AG09309 (cell line): Measurements from ENCODE around the gene CDK13.

ENCODE experiments used
- DNase-seq: peaks from one replicate; pipeline ENCODE4 v3.0.0-alpha.2; 2010; ENCODE audit warnings: low read depth
- H3K4me3 ChIP-seq: 2 replicates; pipeline ENCODE4 v1.5.1; 2011; ENCODE audit warnings: mild to moderate bottlenecking, low read depth, low read length, moderate library complexity; ENCODE audit not compliant: control insufficient read depth
- TF ChIP-seq, protein P1 (sequence below): IDR thresholded peaks from 2 replicates; pipeline ENCODE4 v1.5.1; 2011; ENCODE audit warnings: mild to moderate bottlenecking, low read depth, low read length, inconsistent platforms; ENCODE audit not compliant: insufficient read depth, control insufficient read depth; ENCODE audit errors: missing control alignments

The CDK13 gene

DNA sequence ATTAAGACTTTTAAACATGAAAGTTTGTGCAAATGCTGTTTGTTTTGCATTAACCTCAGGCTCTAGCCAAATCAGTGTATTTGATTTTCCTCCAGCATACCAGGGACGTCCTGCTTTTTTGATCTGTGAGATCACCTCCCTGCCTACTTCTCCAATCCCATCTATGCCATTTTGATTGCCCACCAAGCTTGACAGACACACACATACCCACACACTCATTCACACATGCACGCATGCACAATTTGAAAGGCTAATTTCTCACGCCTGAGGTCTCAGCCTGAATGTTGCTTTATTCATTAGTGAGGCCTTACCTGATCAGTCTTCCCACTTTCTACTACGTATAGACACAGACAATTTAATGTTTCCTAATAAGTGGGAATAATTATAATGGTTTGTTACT lies 53.5 kb downstream of the CDK13 start:
- TF ChIP-seq, protein P1, sequence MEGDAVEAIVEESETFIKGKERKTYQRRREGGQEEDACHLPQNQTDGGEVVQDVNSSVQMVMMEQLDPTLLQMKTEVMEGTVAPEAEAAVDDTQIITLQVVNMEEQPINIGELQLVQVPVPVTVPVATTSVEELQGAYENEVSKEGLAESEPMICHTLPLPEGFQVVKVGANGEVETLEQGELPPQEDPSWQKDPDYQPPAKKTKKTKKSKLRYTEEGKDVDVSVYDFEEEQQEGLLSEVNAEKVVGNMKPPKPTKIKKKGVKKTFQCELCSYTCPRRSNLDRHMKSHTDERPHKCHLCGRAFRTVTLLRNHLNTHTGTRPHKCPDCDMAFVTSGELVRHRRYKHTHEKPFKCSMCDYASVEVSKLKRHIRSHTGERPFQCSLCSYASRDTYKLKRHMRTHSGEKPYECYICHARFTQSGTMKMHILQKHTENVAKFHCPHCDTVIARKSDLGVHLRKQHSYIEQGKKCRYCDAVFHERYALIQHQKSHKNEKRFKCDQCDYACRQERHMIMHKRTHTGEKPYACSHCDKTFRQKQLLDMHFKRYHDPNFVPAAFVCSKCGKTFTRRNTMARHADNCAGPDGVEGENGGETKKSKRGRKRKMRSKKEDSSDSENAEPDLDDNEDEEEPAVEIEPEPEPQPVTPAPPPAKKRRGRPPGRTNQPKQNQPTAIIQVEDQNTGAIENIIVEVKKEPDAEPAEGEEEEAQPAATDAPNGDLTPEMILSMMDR: no peak
- no peak for DNase-seq
- no peak overlapping the region for H3K4me3 ChIP-seq

DNA sequence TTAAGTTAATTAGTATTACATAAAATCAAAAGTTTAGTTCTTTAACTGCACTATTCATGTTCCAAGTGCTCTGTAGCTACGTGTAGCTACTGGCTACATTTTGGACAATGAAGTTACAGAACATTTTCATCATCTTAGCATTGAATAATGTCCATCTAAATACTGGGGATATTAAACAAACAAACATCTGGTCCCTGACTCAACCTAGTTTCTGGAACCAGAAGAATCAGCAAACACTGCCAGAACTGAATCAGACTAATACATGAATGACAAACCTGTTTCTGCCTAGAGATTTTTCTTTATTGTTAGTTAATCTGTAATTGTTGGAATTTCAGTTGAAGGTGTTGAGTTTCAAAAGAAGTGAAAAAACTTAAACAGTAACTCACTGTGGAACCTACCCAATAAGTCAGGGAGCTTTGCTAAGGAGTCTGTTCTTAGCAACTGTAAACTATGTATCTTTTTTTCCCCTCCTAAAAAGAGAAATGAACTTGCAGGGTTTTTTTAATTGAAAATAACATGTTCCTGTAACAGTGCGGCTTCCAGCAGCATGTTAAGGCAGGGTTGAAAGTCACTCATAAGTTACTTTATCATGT lies 58.3 kb downstream of the CDK13 start:
- peak; percentile 56 for DNase-seq
- TF ChIP-seq, protein P1: no peak
- H3K4me3 ChIP-seq: no peak overlapping the region

DNA sequence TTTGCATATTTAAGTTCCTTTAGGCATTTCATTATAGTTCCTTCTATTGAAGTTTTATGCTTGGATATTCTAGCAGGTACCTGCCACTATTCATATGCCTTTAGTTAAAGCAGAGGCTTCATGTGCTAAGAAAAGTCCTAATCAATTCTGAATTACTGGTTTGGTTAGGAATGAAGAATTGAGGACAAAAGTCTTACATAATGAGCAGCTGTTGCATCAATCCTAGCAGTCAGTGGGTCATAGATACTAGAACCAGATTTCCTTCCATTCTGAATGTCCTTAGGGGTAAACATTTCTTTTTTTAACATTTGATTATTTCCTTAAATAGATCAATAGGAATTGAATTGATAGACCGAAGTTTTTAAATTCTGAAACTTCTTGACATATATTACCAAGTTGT lies 59.2 kb downstream of the CDK13 start:
- H3K4me3 ChIP-seq: no peak overlapping the region
- TF ChIP-seq, protein P1: no peak
- DNase-seq: no peak

DNA sequence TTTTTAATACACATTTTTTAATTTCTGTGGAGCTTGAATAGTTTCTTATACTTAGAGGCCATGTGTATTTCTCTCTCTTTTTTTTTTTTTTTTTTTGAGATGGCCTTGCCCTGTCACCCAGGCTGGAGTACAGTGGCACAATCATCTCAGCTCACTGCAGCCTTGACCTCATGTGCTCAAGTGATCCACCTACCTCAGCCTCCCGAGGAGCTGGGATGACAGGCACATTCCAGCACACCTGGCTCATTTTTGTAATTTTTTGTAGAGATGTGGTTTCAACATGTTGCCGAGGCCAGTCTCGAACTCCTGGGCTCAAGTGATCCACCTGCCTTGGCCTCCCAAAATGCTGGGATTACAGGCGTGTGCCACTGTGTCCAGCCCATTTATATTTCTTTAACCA lies 64.3 kb downstream of the CDK13 start:
- H3K4me3 ChIP-seq: no peak overlapping the region
- TF ChIP-seq, protein P1: no peak
- DNase-seq: no peak

DNA sequence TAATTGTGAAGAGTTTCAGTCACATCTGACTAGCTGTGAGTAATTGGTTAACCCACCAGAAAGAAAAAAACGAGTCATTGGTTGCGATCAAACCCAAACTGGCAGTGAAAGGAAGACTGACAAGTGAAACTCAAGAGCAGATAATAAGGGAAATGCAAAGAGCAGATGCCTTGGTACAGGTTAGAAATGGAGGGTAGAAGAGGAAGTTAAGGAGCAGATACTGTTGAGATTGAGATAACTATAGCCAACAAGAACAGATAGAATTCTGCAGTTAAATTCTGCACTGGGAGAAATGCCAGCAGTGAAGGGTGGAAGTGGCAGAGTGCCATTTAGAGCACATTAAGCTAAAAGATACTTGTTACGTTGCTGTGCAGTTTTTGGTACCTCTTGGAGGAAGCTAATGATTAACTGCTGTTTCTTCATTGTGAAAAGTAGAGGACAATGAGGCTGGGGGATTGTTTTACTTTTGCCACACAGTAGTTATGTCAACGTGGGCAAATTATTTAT lies 65.8 kb downstream of the CDK13 start:
- DNase-seq: no peak
- TF ChIP-seq, protein P1: no peak
- no peak overlapping the region for H3K4me3 ChIP-seq

DNA sequence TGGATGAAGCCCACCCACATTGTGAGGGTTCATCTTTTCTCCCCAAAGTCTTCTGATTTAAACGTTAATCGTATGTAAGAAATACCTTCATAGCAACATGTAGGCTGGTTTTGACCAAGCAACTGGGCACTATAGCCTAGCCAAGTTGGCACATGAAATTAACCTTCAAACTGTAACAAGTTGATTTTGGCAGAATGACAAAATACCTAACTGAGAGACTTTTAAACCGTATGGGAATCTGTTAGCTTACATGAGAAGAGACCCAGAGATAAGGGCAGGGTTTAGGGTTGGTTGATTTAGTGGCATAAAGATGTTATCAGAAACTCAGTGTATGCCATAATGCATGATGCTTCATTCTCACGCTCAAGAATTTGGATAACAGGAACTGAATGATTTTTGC lies 69.5 kb downstream of the CDK13 start:
- no peak overlapping the region for H3K4me3 ChIP-seq
- no peak for DNase-seq
- TF ChIP-seq, protein P1: no peak

DNA sequence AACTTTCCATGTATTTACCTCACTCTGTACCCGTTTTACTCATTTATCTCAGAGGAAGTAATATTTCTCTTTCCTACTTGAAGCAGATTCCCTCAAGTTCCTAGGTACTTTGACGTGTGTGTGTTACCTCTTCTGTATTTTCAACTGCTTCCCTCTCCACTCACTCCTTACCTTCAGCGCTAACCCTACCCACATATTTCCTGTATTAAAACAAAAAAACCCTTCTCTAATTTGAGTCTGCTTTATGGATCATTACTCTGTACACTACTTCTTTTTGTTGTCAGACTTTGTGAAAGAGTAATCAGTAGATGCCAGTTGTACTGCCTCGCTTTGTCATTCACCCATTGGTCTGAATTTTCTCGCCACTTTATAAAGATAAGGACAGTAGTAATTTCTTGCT lies 74.0 kb downstream of the CDK13 start:
- H3K4me3 ChIP-seq: no peak overlapping the region
- no peak for DNase-seq
- TF ChIP-seq, protein P1: no peak
